Daoy (cell line): ENCODE results near the gene PPP1R11. TPM values are rescaled to one million over a fixed set of nuclear protein-coding genes. Genes with fewer than 3 reads are reported as not detected.
A peak's percentile ranks its signal among the peaks of the same experiment; 100 is the strongest.
"Not testable (repeated sequence)": the region's sequence is repeated elsewhere in the genome, so short reads cannot be mapped to it uniquely, and the experiment has no call there.

Experiments
- DNase-seq: peaks from one replicate; pipeline ENCODE4 v3.0.0-alpha.2; 2015; ENCODE audit warnings: low read depth
- total RNA-seq: library from RNA; depleted of rRNA; stranded (reverse); fragments of >200 nt; shearing (Covaris generic); gene quantifications from 2 replicates; pipeline ENCODE4 v1.2.3, GENCODE V29; 2014

PPP1R11 gene
- total RNA-seq, 1 experiment from 2014 or later: 79.0 TPM

- DNase-seq: no peak
These were observed 31.1 kb downstream of the PPP1R11 start for GRCh38 chr6:30097902-30098768.

- DNase-seq: no peak
These were observed 33.2 kb downstream of the PPP1R11 start for GRCh38 chr6:30100154-30100553.

- peak; percentile 67 for DNase-seq
These were observed 33.8 kb downstream of the PPP1R11 start for GRCh38 chr6:30100585-30101443.

- DNase-seq: peak; percentile 95
These were observed 34.7 kb downstream of the PPP1R11 start for GRCh38 chr6:30101444-30102413.

- peak; percentile 39 for DNase-seq
These were observed 35.5 kb downstream of the PPP1R11 start for GRCh38 chr6:30102414-30102969.

GRCh38 chr6:30102970-30103871, 36.2 kb downstream of the PPP1R11 start:
- peak; percentile 91 for DNase-seq

- DNase-seq: no peak
These were observed 36.8 kb downstream of the PPP1R11 start for GRCh38 chr6:30103872-30104179.

- no peak for DNase-seq
These were observed 37.7 kb downstream of the PPP1R11 start for GRCh38 chr6:30104661-30105060.

- DNase-seq: no peak
These were observed 44.4 kb downstream of the PPP1R11 start for GRCh38 chr6:30111266-30111856.

GRCh38 chr6:30112402-30112994, 45.5 kb downstream of the PPP1R11 start:
- DNase-seq: no peak

- no peak for DNase-seq
These were observed 46.2 kb downstream of the PPP1R11 start, which contains the start of gene TRIM31 for GRCh38 chr6:30113003-30113759. Gene TRIM31, minus strand, starts transcription at chr6:30113090. Its CDS starts 285 bp downstream, at chr6:30112805.

- DNase-seq: no peak
These were observed 46.8 kb downstream of the PPP1R11 start for GRCh38 chr6:30113841-30114240.

GRCh38 chr6:30116724-30117123, 49.7 kb downstream of the PPP1R11 start:
- no peak for DNase-seq

GRCh38 chr6:30118691-30119090, 51.7 kb downstream of the PPP1R11 start:
- not testable (repeated sequence) for DNase-seq
